Stromal cell of bone marrow (primary cell): Measurements from ENCODE around the gene UBALD2.
A peak's percentile ranks its signal among the peaks of the same experiment; 100 is the strongest.
"Not testable (repeated sequence)": the region's sequence is repeated elsewhere in the genome, so short reads cannot be mapped to it uniquely, and the experiment has no call there.

Source experiments
- DNase-seq: peaks from one replicate; pipeline ENCODE4 v3.0.0-alpha.2; 2012; ENCODE audit warnings: low read depth

Gene UBALD2

GRCh38 chr17:76244721-76245120, 20.4 kb upstream of the UBALD2 start:
- DNase-seq, result not testable (repeated sequence)

- no peak for DNase-seq
Measured at GRCh38 chr17:76246080-76247066, 18.8 kb upstream of the UBALD2 start.

GRCh38 chr17:76247304-76247703, 17.8 kb upstream of the UBALD2 start:
- DNase-seq, result no peak

DNA sequence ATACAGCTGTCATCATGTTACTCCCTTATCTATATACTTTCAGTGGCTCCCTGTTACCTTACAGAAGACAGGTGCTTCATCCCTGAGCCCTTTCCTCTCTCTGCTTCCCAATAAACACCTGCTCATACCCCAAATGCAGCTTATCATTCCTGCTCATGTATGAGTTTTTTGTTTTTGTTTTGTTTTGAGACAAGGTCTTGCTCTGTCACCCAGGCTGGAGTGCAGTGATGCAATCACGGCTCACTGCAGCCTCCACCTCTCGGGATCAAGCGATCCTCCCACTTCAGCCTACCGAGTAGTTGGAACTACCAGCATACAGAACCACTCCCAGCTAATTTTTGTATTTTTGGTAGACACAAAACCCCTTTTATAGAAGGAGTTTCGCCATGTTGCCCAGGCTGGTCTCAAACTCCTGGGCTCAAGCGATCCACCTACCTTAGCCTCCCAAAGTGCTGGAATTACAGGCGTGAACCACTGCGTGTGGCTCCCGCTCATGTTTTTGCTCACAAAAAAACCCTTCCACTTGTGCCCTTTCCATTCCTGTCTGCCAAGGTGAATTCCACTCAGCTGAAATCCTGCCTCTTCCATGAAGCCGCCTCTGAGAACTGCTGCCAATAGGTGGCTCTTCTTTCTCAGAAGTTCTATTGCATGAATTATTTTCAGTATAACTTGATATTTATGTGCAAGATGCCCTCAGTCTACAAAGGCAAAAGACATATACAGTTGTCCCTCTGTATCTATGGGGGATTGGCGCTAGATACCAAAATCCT, 16.9 kb upstream of the UBALD2 start:
- DNase-seq, result no peak

DNA sequence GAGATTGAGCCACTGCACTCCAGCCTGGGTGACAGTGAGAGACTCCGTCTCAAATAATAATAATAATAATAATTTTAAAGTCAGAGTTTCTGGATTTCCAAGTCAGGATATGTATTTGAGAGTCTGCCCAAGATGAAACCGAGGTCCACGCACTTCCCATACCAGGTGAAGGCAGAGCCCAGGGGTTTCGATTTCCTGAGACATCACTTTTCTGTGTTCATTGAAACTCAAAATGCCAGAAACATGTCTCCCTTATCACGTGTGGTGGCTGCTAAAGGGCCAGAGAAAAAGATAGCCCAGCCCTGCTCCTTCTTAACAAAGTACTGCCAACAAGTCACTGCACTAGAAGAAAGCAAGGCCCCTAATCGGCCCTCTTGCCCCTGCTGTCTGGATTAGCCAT, 15.0 kb upstream of the UBALD2 start:
- DNase-seq, result no peak

DNA sequence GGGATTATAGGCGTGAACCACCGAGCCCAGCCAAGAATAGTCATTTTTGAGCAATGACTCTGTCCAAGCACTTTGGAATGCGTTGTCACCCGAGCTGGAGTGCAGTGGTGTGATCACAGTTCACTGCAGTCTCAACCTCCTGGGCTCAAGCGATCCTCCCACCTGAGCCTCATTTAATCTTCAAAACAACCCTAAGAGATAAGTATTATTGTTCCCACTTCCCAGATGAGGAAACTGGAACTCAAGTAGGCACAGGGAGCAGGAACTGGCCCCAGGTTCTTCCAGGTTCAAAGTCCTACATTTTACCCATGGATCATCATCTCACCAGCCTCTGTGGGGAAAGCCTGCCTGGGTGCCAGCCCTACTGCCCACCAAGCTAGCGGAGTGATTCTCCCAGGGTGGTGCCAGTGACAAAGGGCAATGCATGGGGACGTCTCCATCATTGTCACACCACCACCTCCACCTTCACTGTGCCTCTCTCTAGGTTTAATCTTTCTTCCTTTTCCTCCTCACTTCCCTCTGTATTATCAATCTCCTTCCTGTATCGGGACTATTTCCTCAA, 13.6 kb upstream of the UBALD2 start:
- DNase-seq, result no peak

GRCh38 chr17:76252040-76252954, 12.9 kb upstream of the UBALD2 start:
- peak; percentile 87 for DNase-seq

DNA sequence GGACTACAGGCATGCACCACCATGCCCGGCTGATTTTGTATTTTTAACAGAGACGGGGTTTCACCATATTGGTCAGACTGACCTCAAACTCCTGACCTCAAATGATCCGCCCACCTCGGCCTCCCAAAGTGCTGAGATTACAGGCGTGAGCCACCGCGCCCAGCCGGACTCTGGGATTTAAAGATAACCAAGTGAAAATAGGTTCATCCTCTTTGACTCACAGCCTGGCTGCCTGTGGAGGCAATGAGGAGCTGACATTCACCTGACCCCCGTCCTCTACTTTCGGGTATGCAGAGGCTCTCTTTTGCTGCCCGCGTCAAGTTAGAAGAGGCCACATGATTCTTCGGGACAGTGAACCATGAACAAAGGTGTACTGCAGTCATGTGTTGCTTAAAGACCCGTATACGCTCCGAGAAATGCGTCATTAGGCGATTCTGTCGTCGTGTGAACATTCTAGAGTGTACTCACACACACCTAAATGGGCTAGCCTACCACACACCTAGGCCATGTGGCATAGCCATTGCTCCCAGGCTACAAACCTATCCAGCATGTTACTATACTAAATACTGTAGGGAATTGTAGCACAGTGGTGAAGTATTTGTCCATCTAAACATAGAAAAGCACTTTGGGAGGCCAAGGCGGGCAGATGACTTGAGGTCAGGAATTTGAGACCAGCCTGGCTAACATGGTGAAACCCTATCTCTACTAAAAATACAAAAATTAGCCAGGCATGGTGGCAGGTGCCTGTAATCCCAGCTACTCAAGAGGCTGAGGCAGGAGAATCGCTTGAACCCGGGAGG, 12.0 kb upstream of the UBALD2 start:
- DNase-seq, result not testable (repeated sequence)

- no peak for DNase-seq
Measured at GRCh38 chr17:76253841-76254240, 11.3 kb upstream of the UBALD2 start.

DNA sequence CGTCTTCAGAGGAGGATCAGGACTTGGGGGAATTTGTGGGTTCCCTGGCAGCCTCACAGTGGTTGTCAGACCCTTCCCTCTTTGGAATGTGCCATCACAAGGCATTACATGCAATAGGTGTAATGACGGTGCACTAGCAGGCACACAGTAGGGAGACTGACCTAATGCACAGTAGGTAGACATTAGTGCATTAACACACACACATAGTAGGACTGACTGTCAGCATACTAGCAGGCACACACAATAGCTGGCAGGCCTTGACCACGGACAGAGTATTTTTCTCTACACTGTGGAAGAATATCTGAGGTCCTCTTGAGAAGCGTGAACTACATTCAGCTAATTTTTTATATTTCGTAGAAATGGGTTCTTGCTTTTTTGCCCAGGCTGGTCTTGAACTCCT, 10.9 kb upstream of the UBALD2 start:
- no peak for DNase-seq

- no peak for DNase-seq
Measured at GRCh38 chr17:76255801-76256429, 9.2 kb upstream of the UBALD2 start.

- DNase-seq, result not testable (repeated sequence)
Measured at GRCh38 chr17:76256430-76257050, 8.6 kb upstream of the UBALD2 start.

- no peak for DNase-seq
Measured at GRCh38 chr17:76260220-76260619, 4.9 kb upstream of the UBALD2 start.

- DNase-seq, result no peak
Measured at GRCh38 chr17:76260669-76261068, 4.5 kb upstream of the UBALD2 start.

DNA sequence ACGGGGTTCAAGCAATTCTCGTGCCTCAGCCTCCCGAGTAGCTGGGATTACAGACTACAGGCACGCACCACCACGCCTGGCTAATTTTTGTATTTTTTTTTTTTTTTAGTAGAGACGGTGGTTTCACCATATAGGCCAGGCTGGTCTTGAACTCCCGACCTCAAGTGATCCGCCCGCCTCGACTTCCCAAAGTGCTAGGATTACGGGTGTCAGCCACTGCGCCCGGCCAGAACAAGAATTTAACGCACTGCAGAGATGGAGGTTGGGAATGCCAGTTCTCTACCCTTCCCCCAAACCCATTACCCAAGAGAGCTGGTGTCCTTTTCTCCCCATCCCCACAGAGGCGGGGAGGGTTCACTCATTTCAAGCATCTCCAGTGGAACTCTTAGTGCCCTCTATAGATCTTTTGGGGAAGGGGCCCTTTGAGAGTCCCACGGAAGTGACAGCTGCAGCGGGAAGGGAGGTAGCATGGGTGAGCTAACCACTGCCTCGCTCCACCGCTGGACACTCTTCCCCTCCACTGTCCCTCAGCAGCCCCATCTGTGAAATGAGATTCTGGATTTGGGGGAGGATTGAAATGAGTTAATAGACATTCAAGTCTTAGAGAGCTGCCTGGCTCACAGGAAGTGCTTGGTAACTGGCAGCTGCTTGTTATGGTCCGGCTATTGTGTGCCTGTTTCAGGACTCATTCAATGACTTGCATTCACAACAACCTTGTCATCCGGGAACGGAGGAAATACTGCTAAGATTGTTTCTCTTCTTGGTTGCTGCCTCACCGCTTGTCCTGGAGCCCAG, 3.5 kb upstream of the UBALD2 start:
- DNase-seq, result peak; percentile 48

GRCh38 chr17:76262732-76263344, 2.3 kb upstream of the UBALD2 start:
- DNase-seq, result no peak

- no peak for DNase-seq
Measured at GRCh38 chr17:76263896-76264295, 1.3 kb upstream of the UBALD2 start.

DNA sequence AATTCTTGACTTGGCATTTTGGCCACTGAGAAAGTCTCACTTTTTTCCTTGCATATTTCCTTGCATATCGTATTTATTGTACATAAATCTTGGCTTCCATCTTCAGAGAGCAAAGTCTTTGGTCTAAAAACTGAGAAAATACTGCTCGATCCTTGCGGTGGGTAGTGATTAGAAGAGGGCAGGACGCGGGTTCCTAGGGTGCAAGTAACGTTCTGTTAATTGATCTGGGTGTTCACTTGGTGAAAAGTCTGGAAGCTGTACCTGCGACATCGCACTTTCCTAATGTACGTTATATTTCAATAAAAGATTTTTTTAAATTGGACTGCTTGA, 758 bp upstream of the UBALD2 start:
- DNase-seq, result no peak
